ENCODE results near the gene MIOX. TPM values are rescaled to one million over a fixed set of nuclear protein-coding genes. Genes with fewer than 3 reads are reported as not detected.

Gene MIOX
- polyA plus RNA-seq, 2 donors = not detected

DNA sequence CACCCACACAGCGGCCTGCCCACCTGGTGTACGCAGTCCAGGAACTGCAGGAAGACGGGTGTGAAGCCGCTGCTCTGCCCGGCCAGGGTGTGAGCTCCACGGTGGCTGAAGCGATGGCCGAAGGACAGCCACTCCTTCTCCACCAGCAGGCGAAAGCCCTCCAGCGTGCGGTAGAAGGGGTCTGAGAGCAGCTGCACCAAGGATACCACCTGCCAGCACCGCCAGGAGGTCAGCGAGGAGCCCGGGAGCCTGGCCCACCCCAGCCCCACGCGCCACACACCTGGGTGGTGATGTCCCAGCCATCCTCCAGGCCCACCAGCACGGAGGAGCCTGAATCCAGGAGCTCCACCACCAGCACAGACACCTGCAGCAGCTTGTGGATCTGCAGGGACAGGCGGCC, 31.5 kb upstream of the MIOX start:
- Histone ChIP-seq H3K27ac (ENCODE audit: low read depth in 2 of 2, low read length in 1 of 2) (no peak overlapping the region), H3K4me1 (ENCODE audit: control insufficient read depth in 2 of 2, insufficient read depth in 2 of 2, low read length in 1 of 2) (peaks cover 0 to 5% of the 10 kb centered on the region in 2 donors), H3K36me3 (ENCODE audit: control insufficient read depth in 2 of 2, insufficient read depth in 2 of 2, low read length in 1 of 2) (peaks cover 19 to 69% of the 10 kb centered on the region in 2 donors), H3K27me3 (ENCODE audit: control insufficient read depth in 1 of 2, insufficient read depth in 2 of 2, low read length in 2 of 2) (no peaks in the 10 kb centered on the region), H3K9me3 (ENCODE audit: control insufficient read depth in 2 of 2, insufficient read depth in 1 of 2, low read depth in 1 of 2, low read length in 1 of 2) (no peaks in the 10 kb centered on the region), H3K4me3 (ENCODE audit: low read depth in 1 of 2, low read length in 2 of 2) (no peak overlapping the region)
- WGBS, 2 donors = 91 to 96% methylated on average over 13 to 18 of the region's 18 CpGs

- 94 to 97% methylated on average over 11 of the region's 11 CpGs for WGBS, 2 donors
Measured at GRCh38 chr22:50456026-50456425, 30.6 kb upstream of the MIOX start.

GRCh38 chr22:50456466-50457234, 30.0 kb upstream of the MIOX start:
- H3K4me1 ChIP-seq (ENCODE audit: control insufficient read depth in 2 of 2, insufficient read depth in 2 of 2, low read length in 1 of 2) = peaks cover 5 to 17% of the 10 kb centered on the region in 2 donors
- peaks cover 23 to 79% of the 10 kb centered on the region in 2 donors for H3K36me3 ChIP-seq (ENCODE audit: control insufficient read depth in 2 of 2, insufficient read depth in 2 of 2, low read length in 1 of 2)
- 85 to 89% methylated on average over 34 of the region's 34 CpGs for WGBS, 2 donors
- no peak overlapping the region for H3K27ac ChIP-seq (ENCODE audit: low read depth in 2 of 2, low read length in 1 of 2)
- no peaks in the 10 kb centered on the region for H3K9me3 ChIP-seq (ENCODE audit: control insufficient read depth in 2 of 2, insufficient read depth in 1 of 2, low read depth in 1 of 2, low read length in 1 of 2)
- no peaks in the 10 kb centered on the region for H3K27me3 ChIP-seq (ENCODE audit: control insufficient read depth in 1 of 2, insufficient read depth in 2 of 2, low read length in 2 of 2)
- no peak overlapping the region for H3K4me3 ChIP-seq (ENCODE audit: low read depth in 1 of 2, low read length in 2 of 2)

More at GRCh38 chr22:50456026-50456425, 30.6 kb upstream of the MIOX start:
- no peak overlapping the region for H3K4me3 ChIP-seq (ENCODE audit: low read depth in 1 of 2, low read length in 2 of 2)
- H3K27ac ChIP-seq (ENCODE audit: low read depth in 2 of 2, low read length in 1 of 2) = no peak overlapping the region
- peaks cover 5 to 11% of the 10 kb centered on the region in 2 donors for H3K4me1 ChIP-seq (ENCODE audit: control insufficient read depth in 2 of 2, insufficient read depth in 2 of 2, low read length in 1 of 2)
- no peaks in the 10 kb centered on the region for H3K9me3 ChIP-seq (ENCODE audit: control insufficient read depth in 2 of 2, insufficient read depth in 1 of 2, low read depth in 1 of 2, low read length in 1 of 2)
- peaks cover 19 to 73% of the 10 kb centered on the region in 2 donors for H3K36me3 ChIP-seq (ENCODE audit: control insufficient read depth in 2 of 2, insufficient read depth in 2 of 2, low read length in 1 of 2)
- no peaks in the 10 kb centered on the region for H3K27me3 ChIP-seq (ENCODE audit: control insufficient read depth in 1 of 2, insufficient read depth in 2 of 2, low read length in 2 of 2)

DNA sequence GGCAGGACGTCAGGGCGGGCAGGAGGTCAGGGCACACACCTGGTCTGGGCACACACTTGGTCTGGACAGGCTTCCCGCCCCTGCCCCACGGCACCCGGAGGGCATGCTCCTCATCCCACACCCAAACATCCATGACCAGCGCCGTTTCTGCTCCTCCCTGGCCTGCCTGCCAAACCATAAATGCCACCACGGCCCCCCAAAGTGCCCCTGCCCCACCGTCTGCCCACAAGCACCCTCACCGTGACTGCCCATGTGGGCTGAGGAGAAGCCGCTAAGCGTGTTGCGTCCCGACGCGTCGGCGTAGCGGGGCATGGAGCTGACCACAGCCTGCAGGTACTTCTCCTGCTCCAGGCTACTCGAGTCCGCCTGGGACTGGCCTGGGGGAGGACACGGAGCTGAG, 27.6 kb upstream of the MIOX start:
- no peak overlapping the region for H3K4me3 ChIP-seq (ENCODE audit: low read depth in 1 of 2, low read length in 2 of 2)
- H3K36me3 ChIP-seq (ENCODE audit: control insufficient read depth in 2 of 2, insufficient read depth in 2 of 2, low read length in 1 of 2) = peaks cover 29 to 95% of the 10 kb centered on the region in 2 donors
- WGBS, 2 donors = 91 to 92% methylated on average over 22 of the region's 22 CpGs
- peaks cover 5 to 19% of the 10 kb centered on the region in 2 donors for H3K4me1 ChIP-seq (ENCODE audit: control insufficient read depth in 2 of 2, insufficient read depth in 2 of 2, low read length in 1 of 2)
- H3K27me3 ChIP-seq (ENCODE audit: control insufficient read depth in 1 of 2, insufficient read depth in 2 of 2, low read length in 2 of 2) = no peaks in the 10 kb centered on the region
- H3K27ac ChIP-seq (ENCODE audit: low read depth in 2 of 2, low read length in 1 of 2) = no peak overlapping the region
- H3K9me3 ChIP-seq (ENCODE audit: control insufficient read depth in 2 of 2, insufficient read depth in 1 of 2, low read depth in 1 of 2, low read length in 1 of 2) = no peaks in the 10 kb centered on the region

- no peaks in the 10 kb centered on the region for H3K27me3 ChIP-seq (ENCODE audit: control insufficient read depth in 1 of 2, insufficient read depth in 2 of 2, low read length in 2 of 2)
- no peaks in the 10 kb centered on the region for H3K9me3 ChIP-seq (ENCODE audit: control insufficient read depth in 2 of 2, insufficient read depth in 1 of 2, low read depth in 1 of 2, low read length in 1 of 2)
- peaks cover 5 to 19% of the 10 kb centered on the region in 2 donors for H3K4me1 ChIP-seq (ENCODE audit: control insufficient read depth in 2 of 2, insufficient read depth in 2 of 2, low read length in 1 of 2)
- 94 to 95% methylated on average over 37 to 41 of the region's 41 CpGs for WGBS, 2 donors
- no peak overlapping the region for H3K4me3 ChIP-seq (ENCODE audit: low read depth in 1 of 2, low read length in 2 of 2)
- H3K36me3 ChIP-seq (ENCODE audit: control insufficient read depth in 2 of 2, insufficient read depth in 2 of 2, low read length in 1 of 2) = peaks cover 23 to 95% of the 10 kb centered on the region in 2 donors
- H3K27ac ChIP-seq (ENCODE audit: low read depth in 2 of 2, low read length in 1 of 2) = no peak overlapping the region
Measured at GRCh38 chr22:50459496-50460140, 27.0 kb upstream of the MIOX start.

GRCh38 chr22:50460938-50461337, 25.7 kb upstream of the MIOX start:
- H3K27ac ChIP-seq (ENCODE audit: low read depth in 2 of 2, low read length in 1 of 2) = peak overlapping the region; percentile 84 to 89
- H3K36me3 ChIP-seq (ENCODE audit: control insufficient read depth in 2 of 2, insufficient read depth in 2 of 2, low read length in 1 of 2) = peaks cover 16 to 95% of the 10 kb centered on the region in 2 donors
- H3K4me3 ChIP-seq (ENCODE audit: low read depth in 1 of 2, low read length in 2 of 2) = no peak overlapping the region
- H3K4me1 ChIP-seq (ENCODE audit: control insufficient read depth in 2 of 2, insufficient read depth in 2 of 2, low read length in 1 of 2) = peaks cover 5 to 19% of the 10 kb centered on the region in 2 donors
- no peaks in the 10 kb centered on the region for H3K9me3 ChIP-seq (ENCODE audit: control insufficient read depth in 2 of 2, insufficient read depth in 1 of 2, low read depth in 1 of 2, low read length in 1 of 2)
- 53 to 87% methylated on average over 17 of the region's 17 CpGs for WGBS, 2 donors
- no peaks in the 10 kb centered on the region for H3K27me3 ChIP-seq (ENCODE audit: control insufficient read depth in 1 of 2, insufficient read depth in 2 of 2, low read length in 2 of 2)

DNA sequence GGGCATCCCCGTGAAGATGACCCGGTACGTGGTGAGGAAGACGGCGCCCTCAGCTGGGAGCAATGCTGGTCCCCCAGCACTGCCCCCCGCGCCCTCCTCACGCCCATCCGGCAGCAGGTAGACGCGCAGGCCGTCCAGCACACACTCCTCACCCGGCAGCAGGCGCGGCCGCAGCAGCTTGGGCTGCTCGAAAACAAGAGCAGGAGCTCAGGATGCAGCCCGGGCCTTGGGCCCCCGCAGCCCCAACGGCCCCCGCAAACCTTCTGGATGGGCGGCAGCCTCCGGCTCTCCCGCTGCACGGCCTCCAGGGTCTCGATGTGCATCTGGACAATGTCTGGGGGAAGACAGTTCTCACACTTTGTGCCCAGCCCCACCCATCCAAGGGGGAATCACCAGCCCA, 25.1 kb upstream of the MIOX start:
- WGBS, 2 donors = 88 to 93% methylated on average over 20 to 26 of the region's 26 CpGs
- Histone ChIP-seq H3K9me3 (ENCODE audit: control insufficient read depth in 2 of 2, insufficient read depth in 1 of 2, low read depth in 1 of 2, low read length in 1 of 2) (no peaks in the 10 kb centered on the region), H3K4me1 (ENCODE audit: control insufficient read depth in 2 of 2, insufficient read depth in 2 of 2, low read length in 1 of 2) (peaks cover 5 to 19% of the 10 kb centered on the region in 2 donors), H3K36me3 (ENCODE audit: control insufficient read depth in 2 of 2, insufficient read depth in 2 of 2, low read length in 1 of 2) (peaks cover 14 to 96% of the 10 kb centered on the region in 2 donors), H3K27me3 (ENCODE audit: control insufficient read depth in 1 of 2, insufficient read depth in 2 of 2, low read length in 2 of 2) (no peaks in the 10 kb centered on the region), H3K27ac (ENCODE audit: low read depth in 2 of 2, low read length in 1 of 2) (peak overlapping the region in 1 of 2 donors; percentile 56), H3K4me3 (ENCODE audit: low read depth in 1 of 2, low read length in 2 of 2) (no peak overlapping the region)

- 90 to 92% methylated on average over 29 to 30 of the region's 30 CpGs for WGBS, 2 donors
- Histone ChIP-seq H3K4me1 (ENCODE audit: control insufficient read depth in 2 of 2, insufficient read depth in 2 of 2, low read length in 1 of 2) (peaks cover 5 to 19% of the 10 kb centered on the region in 2 donors), H3K9me3 (ENCODE audit: control insufficient read depth in 2 of 2, insufficient read depth in 1 of 2, low read depth in 1 of 2, low read length in 1 of 2) (no peaks in the 10 kb centered on the region), H3K27ac (ENCODE audit: low read depth in 2 of 2, low read length in 1 of 2) (no peak overlapping the region), H3K27me3 (ENCODE audit: control insufficient read depth in 1 of 2, insufficient read depth in 2 of 2, low read length in 2 of 2) (no peaks in the 10 kb centered on the region), H3K36me3 (ENCODE audit: control insufficient read depth in 2 of 2, insufficient read depth in 2 of 2, low read length in 1 of 2) (peaks cover 14 to 96% of the 10 kb centered on the region in 2 donors), H3K4me3 (ENCODE audit: low read depth in 1 of 2, low read length in 2 of 2) (no peak overlapping the region)
Measured at GRCh38 chr22:50461979-50462540, 24.6 kb upstream of the MIOX start.

GRCh38 chr22:50463188-50463900, 23.3 kb upstream of the MIOX start:
- Histone ChIP-seq H3K27me3 (ENCODE audit: control insufficient read depth in 1 of 2, insufficient read depth in 2 of 2, low read length in 2 of 2) (no peaks in the 10 kb centered on the region), H3K4me1 (ENCODE audit: control insufficient read depth in 2 of 2, insufficient read depth in 2 of 2, low read length in 1 of 2) (peaks cover 5 to 21% of the 10 kb centered on the region in 2 donors), H3K4me3 (ENCODE audit: low read depth in 1 of 2, low read length in 2 of 2) (no peak overlapping the region), H3K36me3 (ENCODE audit: control insufficient read depth in 2 of 2, insufficient read depth in 2 of 2, low read length in 1 of 2) (peaks cover 14 to 96% of the 10 kb centered on the region in 2 donors), H3K27ac (ENCODE audit: low read depth in 2 of 2, low read length in 1 of 2) (no peak overlapping the region), H3K9me3 (ENCODE audit: control insufficient read depth in 2 of 2, insufficient read depth in 1 of 2, low read depth in 1 of 2, low read length in 1 of 2) (no peaks in the 10 kb centered on the region)
- WGBS, 2 donors = 85 to 89% methylated on average over 28 of the region's 28 CpGs
